Stimulated activated CD8-positive, alpha-beta memory T cell treated with anti-CD3 and anti-CD28 coated beads, Interleukin-2, amount 100 ng/mL, for 48 hours (primary cell): Measurements from ENCODE around the gene DTNB.
"Not testable (repeated sequence)": the region's sequence is repeated elsewhere in the genome, so short reads cannot be mapped to it uniquely, and the experiment has no call there.

Source experiments
- DNase-seq, 2 donors: peaks; one replicate each; pipeline ENCODE4 v3.0.0-alpha.2; 2020; ENCODE audit warnings: low read depth in 2 of 2

The DTNB gene

GRCh38 chr2:25632396-25632795, 41.0 kb downstream of the DTNB start:
- no peak for DNase-seq

GRCh38 chr2:25624635-25625034, 48.7 kb downstream of the DTNB start:
- DNase-seq: no peak

DNA sequence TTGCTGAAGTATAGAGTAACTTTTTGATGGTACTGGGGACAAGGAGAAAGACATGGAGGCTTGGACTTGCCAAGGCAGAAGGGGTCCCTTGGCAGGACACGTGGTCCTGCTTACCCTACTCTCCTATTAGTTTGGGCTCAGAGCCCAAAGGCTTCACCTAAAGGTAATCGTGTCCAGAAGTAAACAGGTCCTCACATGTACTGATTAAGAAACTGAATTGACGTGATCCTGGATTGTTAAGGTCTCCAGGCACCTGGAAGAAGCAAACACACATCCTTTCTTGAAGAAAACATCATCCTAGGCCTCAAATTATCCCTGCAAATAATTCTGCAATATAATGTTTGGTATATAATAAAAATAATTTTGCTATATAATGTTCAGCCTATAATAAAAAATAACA, 50.0 kb downstream of the DTNB start:
- DNase-seq: no peak

DNA sequence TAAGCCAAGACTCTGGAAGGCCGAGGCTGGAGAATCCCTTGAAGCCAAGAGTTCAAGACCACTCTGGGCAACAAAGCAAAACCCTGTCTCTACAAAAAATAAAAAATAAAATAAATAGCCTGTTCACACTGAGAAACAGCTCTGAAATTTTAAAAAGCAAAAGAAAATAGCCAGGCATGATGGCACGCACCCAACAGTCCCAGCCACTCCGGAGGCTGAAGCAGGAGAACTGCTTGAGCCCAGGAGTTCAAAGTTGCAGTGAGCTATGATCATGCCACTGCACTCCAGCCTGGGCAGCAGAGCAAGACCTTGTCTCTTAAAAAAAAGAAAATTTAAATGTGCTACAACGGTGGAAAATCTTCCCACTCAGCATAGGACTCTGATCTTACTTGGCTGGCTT, 52.7 kb downstream of the DTNB start:
- no peak for DNase-seq

DNA sequence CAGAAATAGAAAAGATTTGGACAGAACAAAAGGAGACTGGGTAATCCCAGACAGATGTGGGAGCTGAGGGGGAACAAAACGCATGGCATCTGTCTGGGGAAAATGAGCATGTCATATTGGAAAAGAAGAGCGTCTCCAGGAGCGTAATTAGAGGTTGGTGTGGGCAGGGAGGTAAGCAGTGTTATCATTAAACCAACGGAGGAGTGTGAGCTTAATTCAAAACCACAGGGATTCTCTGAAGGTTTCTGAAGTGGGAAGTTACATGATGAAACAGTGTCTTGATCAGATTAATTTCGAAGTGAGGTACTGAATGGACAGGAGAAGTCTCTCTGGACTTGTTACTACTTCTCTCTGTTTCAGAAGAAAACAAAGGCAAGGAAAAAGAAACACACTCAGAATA, 53.3 kb downstream of the DTNB start:
- no peak for DNase-seq

DNA sequence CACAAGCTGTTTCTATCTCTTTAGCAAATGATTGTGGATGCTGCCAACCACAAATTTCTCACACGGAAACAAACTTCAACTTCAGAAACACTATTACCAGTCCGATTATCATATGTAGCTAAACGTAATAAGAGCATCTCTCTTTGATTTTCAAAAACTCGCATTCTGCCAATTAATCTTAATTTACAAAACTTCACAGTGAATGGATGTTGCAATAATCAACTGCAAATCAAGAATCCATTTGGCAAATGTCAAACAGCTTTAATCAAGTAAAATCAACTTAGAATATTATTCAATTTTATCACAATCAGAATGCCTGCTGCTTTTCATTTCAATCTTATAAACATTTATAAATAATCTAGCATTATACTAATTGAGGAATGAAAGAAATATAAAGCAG, 54.2 kb downstream of the DTNB start:
- DNase-seq: no peak

DNA sequence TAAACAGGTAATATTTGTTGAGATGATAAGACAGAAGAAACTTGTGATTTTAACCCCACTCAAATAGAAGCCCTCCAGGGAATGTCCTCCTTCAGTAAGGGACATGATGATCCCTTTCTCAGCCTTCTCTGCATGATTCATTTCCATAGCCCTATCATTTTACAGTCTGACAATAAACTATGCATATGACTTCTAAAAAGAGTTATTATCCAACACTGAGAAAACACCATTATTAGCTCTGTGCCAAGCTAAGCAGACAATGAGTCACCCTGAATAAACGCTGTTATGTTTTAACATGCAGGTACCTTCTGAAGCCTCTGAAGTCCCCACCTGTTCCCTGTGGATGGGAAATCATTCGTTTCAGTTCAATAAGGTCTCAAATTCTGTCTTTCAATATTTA, 54.7 kb downstream of the DTNB start:
- no peak for DNase-seq

DNA sequence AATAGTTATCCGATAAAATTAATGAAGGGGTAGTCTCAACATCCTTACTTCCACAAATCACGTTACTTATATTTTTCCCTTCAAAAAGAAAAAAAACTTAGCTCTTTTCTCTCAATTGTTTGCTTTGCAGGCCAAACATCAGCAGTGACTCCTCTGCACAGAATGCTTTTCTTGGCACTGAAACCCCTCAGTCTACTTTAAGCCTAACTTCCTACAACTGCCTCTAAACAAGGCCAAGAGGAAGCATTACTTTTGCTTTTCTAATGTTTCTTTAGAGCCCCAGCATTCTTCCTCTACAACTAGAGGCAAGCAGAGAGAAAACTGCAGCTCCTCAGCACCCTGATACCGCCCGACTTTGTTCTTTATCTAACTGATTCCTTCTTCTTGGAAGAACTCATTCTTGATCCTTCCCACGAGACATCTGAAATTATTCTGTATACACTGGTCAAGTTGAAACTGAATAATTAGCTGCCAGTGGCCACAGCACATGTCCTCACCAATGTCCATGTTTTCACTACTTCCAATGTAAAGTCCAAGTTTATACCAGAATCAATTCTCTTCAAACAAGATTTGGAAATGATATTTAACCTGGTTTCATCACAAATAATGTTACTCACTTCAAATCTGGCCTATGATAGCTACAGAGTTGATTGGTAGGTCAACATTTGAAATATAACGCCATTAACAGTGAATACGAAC, 55.3 kb downstream of the DTNB start:
- no peak for DNase-seq

GRCh38 chr2:25615920-25616319, 57.5 kb downstream of the DTNB start:
- no peak for DNase-seq

- no peak for DNase-seq
Measured at GRCh38 chr2:25615386-25615785, 58.0 kb downstream of the DTNB start.

DNA sequence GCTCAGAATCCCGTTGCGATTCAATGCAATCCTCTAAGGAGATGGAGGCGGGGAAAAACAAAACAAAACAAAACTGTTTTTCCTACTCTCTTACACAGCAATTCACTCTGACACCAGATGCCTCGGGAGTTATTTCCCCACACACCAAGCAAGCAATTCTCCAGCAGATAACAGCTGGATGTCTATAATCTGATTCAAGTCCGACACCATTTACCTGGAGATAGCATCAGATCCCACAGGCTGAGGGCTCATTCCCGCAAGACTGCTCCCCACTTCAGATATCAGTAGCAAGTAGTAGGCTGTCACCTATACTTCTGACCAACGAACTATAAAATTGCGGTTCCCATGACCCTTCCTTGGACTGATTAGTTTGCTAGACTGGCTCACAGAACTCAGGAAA, 58.7 kb downstream of the DTNB start:
- DNase-seq: no peak

DNA sequence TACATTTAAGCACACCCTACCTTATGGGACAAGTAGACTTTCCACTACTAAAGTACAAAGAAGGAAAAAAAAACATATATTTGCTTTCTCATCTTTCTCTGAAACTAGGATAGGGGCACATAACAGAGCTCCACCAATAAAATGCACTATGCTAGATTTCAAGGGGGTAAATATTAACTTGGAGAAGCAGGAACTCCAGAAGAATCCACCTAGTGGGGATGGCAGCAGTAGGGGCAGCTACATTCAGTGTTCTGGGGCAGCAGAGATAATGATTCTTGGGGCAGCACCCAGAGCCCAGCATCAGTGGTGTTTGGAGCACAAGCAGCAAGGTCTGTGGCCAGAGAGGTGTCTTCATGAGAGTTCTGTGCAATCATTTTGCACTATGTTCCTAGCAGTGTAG, 64.7 kb downstream of the DTNB start:
- no peak for DNase-seq

DNA sequence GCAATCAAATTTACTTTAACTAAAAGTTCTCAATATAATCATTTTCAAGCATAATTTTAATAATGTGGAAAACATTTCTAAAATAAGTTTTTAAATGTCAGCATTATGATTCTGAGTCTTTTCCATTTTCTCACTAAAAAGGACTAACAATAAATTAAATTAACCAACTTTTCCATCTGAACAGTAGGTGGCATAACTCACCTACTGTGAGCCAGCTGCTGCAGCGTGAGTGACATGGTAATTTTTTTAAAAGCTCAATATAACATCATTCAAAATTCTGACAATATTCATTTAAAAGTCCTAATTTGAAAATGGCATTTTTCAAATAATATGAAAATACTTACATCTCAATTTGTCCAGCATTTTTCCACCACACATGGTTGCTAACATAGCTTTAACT, 66.5 kb downstream of the DTNB start:
- DNase-seq: no peak

GRCh38 chr2:25602333-25602723, 71.0 kb downstream of the DTNB start:
- DNase-seq: no peak

DNA sequence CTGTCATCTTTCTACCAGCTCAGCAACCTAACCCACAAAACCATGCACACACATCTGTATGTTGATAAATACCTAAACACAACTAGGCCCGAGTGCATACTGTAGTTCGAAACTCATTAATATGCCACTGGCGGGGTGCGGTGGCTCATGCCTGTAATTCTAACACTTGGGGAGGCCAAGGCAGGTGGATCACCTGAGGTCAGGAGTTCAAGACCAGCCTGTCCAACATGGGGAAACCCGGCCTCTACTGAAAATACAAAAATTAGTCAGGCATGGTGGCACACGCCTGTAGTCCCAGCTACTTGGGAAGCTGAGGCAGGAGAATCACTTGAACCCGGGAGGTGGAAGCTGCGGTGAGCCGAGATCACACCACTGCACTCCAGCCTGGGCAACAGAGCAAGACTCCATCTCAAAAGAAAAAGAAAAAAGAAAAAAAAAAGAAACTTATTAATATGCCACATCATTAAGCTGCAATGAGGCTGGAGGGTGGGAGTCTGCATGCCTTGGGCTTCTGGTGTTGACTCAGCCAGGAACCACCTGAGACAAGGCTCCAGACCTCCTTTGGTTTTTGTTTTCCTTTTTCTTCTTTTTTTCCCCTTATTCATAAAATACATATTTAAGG, 71.6 kb downstream of the DTNB start:
- not testable (repeated sequence) for DNase-seq

GRCh38 chr2:25598911-25599310, 74.5 kb downstream of the DTNB start:
- no peak for DNase-seq

GRCh38 chr2:25598332-25598731, 75.0 kb downstream of the DTNB start:
- no peak for DNase-seq

GRCh38 chr2:25597881-25598280, 75.5 kb downstream of the DTNB start:
- DNase-seq: no peak

GRCh38 chr2:25596516-25597244, 76.7 kb downstream of the DTNB start:
- DNase-seq: no peak

DNA sequence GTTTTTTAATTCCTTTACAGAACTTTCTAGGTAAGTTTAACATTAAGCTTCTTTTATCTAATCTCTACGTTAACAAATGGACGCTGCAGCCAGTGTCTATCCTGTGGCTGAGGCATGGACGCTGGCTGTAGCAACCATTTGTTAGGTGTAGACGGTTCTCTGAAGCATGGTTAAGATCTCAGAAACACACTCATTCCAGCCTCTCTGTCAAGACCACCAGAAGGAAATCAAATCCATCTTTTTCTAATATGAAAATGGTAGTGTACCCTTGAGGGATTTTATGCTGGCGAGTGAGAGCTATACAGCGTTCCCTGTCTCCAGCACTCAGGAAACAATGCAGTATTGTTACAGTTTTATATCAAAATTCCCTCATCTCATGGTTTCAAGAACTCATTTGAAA, 78.0 kb downstream of the DTNB start:
- no peak for DNase-seq

DNA sequence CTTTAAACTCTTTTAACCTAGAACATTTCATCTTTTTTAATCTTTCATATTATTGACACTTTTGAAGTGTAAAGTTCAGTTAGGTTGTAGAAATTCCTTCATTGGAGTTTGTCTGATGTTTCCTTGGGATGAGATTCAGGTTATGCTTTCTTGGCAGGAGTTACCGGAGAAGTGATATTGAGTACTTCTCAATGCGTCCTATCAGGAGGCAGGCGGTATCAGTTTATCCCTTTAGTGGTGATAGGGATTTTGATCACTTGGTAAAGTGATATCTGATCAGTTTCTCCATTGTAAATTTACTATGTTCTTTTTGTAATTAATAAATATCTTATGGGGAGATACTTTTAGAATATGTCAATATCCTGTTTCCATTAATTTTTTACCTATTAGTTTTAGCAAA, 78.4 kb downstream of the DTNB start:
- no peak for DNase-seq

DNA sequence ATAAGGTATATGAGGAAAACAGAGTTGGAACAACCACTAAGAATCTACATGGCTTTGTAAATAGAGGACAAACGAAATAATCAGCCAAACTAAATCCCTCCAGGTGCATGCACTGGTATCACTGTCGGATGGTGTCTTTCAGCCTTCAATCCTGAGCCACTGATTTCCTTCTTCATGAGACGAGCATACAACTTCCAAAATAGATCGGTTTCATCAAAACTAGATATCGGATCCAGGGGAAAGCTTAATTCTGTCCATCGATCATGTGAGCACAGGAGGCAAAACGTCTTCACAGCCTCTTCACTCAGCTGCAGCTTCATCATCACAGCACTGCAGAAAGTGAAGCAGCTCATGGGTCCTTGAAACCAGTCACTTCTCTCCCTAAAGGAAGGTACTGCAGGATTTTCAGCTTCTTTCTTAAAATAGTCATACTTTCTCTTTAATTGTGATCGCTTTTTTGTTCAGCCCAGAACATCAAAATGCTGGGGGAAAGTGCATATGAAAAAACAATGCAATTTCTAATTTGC, 80.5 kb downstream of the DTNB start:
- DNase-seq: no peak

DNA sequence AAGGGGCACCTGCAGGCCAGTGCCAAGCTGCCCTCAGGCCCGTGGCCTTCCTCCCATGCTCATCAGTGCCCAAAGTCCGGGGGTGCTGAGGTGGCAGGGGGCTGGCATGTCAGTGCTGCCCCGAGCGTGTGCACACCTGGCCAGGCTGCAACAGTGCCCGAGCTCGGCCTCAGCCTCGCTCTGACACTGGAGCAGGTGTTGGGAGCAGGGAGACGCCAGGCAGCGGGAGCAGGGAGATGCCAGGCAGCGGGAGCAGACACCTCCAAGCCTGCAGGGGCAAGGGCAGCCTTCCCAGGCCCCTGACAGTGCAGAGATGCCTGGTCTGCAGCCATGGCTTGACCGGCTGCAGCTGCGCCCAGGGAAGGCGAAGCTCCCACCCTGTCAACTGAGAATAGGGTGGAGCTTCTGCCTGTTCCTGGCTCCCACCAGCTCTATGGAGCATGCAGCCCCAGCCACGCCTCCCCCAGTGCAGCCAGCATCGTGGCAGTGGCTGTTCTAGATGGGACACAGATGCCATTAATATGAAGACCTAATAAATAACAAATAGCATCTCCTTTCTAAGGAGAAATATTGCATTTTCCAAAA, 82.4 kb downstream of the DTNB start:
- no peak for DNase-seq
